HG03175 (cell line): ENCODE data around the gene DCC.

Source experiments
- ATAC-seq: cut with Tn5 transposase; IDR thresholded peaks from one replicate; pipeline ENCODE4 v1.9.1; 2021; ENCODE audit warnings: mild to moderate bottlenecking, moderate library complexity; ENCODE audit not compliant: unreplicated experiment

Gene DCC

DNA sequence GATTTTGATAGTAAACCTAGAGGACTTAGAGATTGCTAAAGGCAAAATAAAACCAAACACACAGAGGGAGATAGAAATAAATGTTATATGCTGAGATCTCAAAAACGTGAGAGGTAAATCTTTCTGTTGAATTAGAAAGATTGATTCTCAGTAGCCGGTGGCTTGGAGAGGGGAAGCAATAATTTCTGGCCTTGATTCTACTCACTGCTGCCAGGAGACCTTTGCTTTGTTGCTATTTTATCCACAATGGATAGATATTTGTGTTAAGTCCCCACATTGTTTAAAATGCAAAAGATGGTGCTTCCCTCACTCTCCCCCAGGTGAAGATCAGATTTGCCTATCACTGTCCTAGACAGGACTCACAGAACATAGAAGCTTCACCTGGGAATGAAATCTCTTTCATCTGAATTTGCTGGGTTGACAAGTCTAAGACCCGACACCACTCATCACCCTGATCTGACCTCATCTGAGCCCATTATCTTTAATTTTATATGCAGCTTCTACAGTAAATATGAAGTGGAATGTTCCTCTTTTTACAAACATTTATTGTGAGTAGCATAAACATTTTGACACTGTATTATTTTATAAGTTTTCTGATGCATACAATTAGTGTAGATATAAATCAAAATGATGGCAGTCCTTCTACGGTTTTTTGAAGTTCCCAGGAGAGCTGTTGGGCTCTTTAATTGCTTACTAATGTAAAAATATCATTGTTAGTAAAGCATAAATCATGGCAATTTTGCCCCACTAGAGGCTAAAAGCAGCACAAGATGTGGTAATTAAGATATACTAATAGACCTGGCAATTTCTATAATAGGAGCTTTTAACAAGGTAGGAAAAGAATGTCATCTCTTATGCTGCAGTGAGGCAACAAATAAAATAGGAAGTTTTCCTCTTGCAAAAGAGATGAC lies 149.7 kb downstream of the DCC start:
- no peak for ATAC-seq

DNA sequence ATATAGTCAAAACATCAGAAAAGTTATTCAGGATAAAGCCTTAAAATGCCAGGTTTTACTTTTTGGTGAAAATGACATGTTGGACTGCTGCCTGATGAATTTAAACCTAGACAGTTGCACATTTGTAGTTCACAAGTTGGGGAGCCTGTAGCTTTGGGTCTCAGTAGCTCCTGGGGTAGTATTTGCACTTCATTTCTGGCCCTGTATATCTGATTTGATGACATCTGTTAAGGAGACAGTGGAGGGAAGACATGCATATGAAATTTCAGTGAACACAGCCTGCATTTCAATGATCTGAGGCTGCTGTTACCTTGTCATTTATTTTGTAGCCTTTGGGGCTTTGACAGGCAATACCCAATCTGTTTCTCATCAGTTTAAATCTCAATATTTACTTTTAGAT lies 156.4 kb downstream of the DCC start:
- ATAC-seq, result no peak

DNA sequence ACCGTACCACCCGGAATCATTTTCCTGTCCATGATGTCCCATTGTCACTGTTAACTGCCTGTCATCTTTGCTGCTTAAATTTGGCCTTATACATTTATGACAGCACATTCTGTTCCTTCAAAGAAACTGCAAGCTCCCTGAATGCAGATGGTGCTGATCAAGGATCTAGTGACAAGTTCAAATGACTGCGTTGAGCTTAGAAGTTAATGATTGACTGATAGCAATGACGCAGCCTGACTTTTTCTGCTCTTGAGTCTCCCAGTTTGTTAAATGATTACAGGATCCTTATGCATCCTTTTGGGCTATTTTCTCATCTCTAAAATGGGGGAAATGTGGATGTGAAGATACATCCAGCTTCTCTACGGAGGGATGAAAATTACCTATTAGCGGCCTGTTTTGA lies 159.0 kb downstream of the DCC start:
- no peak for ATAC-seq

DNA sequence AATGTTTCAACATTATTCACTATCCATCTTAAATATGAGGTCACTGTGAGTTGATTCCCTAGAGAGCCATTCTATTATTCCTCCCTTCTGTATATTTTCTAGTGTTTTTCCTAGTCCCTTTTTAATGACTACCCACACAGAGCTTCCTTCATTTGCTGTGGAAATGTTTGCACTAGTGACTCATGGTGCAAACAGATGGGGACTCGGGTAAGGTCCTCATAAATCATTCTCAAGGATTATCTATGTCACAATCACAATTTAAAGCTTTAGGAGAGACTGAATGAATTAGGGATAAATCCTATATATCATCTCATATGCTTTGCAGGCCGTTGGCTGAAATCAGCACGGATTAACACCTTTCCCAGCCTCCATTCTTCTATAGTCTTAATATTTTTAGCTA lies 159.6 kb downstream of the DCC start:
- ATAC-seq, result no peak

DNA sequence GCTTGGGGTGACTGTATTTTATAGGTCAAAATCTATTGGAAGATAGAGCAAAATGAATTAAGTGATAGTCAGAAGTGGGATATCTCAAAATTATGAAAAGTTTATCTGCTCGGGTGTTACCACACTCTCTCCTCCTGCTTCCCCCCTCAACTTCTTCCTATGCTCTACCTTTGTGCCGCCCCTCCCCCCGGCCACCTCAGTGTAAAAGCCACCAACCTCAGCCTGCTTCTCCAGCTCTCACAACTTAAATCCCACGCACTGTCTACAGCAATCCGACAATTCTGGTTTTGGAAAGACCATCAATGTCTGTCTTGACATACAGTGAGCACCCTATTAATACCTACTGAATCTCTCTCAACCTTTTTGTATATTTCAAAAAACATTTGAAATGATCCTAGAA lies 164.6 kb downstream of the DCC start:
- ATAC-seq, result no peak

DNA sequence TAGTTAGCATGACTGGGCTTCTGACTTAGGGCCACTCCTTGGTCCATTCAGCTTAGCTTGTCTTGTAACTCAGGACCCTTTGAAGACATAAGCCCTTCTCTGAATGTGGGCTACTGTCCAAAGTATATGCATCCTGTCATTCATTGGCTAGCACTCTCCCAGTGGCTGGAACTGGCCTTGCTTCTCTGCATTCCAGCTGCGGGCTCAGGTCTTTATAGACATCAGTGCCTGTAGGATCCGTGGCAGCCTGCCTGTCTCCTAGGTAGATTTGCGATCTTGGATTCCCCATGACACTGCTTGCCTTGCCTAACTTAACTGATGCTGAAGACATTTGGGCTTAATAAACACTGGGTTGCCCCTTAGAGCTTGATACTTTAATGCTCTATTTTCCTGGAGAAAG lies 170.1 kb downstream of the DCC start:
- ATAC-seq, result no peak

DNA sequence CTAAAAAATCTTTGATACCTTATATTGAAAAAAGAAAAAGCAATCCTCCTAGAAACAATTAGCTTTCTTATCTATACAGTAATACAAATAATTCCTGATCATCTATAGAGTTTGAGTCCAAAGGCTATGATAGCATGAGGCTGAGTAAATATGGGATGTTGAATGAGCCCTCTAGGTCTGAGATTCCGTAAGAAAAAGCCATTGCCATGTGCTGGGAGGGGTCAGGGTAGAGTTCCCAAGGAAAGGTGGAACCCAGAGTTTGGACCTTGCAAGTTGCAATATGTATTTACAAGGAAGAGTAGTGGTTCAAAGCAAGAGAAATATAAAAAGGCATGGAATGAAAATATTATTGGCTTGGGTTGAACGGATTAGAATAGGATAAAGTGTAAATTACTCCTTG lies 178.1 kb downstream of the DCC start:
- ATAC-seq, result no peak

DNA sequence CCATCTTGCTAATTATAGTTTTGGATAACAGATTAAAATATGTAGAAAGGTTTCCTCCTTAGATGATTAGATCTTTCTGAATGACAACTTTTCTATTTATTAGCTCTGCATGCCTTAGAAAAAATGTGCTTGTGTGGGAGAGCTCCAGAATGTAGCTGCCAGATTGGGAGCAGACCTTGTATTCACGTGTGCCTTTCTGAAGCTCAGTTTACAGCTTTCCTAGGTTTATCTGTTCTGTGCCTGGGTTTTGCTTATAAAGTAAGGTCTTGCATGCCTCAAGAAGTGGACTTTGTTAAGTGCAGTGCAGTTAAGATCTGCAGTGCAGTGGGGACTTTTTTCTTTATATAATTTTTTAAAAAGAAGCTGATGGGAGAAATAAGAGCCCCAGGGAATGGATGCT lies 179.0 kb downstream of the DCC start:
- no peak for ATAC-seq

DNA sequence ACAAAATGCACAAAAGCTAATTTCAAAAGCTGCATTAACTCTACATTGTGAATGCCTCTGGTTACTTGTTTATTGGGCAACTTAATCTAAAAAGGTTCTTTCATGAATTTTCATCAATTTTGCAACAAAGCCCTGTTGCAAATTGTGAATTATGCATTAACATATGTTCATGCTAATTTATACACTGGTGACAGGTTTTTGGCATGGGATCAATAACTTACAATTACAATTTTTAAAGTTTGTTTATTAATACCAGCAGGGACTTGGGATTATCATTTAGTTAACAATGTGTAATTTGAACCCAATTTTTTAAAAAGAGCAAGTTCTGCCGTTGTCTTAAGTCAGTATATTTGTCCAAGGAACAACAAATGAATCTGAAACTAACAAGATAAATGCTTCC lies 183.6 kb downstream of the DCC start:
- ATAC-seq, result no peak

DNA sequence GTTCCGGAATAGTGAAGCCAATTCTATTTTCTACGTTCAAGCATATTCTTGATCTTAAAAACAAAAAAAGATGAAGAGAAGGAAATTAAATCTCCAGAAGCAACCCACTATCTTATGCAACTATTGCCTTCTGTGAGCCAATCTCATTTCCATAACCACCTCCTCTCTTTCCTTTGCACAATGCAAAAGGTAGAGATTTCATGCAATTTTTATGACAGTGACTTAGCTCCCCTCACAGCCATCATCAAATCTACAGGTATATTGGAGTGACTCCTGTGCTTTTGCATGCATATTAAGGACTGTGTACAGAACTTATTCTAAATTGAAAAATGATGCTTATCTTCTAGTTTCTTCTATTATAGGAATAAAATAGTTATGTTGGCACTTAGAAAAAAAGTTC lies 191.8 kb downstream of the DCC start:
- no peak for ATAC-seq

DNA sequence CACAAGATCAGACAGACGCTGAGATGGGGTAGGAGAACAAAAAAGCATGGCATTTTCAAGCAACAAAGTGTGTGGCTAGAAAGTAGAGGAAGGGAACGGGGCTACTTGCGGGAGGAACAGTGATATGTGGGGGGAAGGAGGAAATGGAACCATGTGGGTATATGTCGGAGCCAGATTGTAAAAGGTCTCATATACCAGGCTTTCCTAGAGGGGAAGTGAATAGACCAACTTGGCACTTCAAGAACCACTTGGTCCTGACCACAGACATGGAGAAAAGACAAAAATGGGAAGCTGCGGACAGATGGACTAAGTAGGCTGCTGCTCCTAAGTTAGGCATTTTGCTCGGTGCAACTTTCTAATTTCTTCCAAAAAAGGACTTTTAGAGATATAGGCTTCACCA lies 196.0 kb downstream of the DCC start:
- no peak for ATAC-seq

DNA sequence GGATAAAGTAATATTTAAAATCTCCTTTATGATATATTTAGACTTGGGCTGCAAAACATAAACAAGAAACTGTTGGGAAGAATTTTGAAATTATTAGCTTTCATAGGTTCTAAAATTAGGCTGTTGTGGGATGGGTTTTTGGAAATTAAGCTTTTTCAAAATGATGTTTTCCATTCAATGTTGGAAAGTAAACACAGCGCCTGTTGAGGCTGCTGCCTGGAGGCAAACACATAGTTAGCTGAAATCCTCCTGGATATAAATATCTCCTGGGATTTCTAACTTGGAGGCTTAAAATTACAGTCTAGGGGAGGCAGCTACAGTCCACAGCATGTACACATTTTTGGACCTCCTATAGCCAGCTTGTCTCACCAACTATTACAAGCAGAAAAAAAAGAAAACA lies 197.3 kb downstream of the DCC start:
- no peak for ATAC-seq

DNA sequence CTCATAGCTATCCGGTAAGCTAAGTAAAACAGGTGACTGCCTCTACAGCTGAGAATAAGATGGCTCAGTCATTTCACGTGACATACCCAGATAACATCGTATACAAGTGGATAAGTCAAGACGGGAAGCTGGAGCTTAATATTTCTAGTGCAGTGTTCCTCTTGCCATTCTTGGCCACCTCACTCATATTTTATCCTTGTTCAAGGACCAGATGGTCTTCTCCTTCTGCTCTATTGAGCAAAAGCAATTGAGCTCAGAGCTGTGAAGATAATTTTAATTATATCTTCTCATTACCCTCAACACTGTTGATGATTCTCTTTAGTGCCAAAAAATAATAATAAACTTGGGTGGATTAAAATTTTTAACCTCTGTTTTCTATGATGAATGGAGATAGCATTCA lies 201.1 kb downstream of the DCC start:
- ATAC-seq, result no peak

DNA sequence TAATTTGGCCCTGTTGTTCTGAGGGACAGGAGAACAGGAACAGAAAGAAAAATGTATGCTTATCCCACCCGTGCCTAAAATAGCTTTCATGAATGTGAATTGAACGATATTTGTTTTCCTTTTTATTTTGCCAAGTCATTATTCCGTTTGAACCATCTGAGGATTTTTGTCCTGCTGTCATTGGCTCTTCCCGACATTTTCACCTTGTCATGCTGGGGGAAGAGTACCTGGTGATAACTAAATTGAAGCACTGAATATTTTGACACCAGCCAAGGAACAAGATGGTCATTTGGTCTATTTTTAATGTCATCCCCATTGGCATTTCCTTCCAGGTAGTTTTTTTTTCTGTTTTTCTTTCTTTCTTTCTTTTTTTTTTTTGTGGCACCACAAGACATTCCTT lies 204.1 kb downstream of the DCC start:
- no peak for ATAC-seq

DNA sequence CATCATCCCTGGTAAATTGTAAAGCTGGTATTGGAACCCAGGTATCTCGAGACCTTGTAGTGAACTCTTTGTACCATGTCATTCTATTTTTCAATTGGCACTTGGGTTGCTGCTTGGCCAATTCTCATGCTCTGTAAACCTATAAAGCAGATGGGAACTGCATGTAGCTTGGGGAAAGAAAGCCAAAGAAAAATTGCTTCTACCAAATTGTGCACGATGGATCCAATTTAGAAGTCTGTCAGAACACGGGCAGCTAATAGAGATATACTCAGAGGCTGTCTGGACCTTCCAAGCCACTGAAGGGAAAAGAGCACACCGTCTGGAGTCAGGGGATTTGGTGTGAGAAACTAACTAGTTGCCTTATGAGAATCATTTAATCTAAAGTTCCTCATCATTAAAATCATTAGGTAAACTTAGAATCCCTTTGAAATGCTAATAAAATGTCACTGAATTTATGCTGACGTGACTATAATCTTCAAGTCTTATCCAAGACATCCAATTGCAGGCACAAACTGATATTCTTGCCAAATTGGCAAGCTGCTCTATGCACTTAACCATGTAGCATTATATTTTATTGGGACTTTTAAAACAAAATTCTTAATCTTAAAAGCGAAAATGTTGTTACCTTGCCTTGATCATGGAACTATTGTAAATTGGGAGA lies 206.8 kb downstream of the DCC start:
- no peak for ATAC-seq

DNA sequence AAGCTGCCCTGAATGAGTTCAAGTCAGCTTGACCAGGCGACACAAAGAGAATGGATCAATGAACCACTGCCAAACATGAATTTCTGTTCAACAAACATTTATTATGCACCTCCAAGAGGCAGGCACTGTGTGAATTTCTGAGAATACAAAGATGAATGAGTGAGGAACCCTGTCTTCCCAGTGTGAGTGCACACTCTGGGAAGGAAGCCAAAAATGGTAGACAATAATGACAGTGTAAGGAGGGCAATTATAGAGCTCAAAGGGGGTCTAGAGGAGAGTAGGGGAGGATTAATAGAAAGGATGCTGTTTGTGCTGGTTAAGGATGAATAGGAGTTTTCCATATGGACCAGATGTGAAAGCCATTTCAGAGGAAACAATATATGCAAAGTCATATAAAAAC lies 213.4 kb downstream of the DCC start:
- no peak for ATAC-seq

DNA sequence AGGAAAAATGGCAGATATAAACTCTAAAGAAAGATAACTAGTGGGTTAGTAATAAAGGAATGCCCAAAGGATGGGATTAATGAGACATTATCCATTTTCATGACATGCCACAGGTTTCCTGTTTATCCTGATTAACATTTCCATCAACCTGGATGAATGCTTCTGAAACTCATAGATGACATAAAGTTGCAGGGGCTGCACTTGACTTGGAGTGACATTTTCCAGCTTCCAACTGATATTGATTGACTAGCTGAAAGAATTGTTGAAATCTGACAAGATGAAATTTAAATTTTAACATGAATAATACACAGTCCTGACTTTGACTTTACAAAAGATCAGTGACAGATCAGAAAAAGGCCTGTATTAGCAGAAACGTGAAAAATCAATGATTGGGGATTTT lies 214.2 kb downstream of the DCC start:
- no peak for ATAC-seq

DNA sequence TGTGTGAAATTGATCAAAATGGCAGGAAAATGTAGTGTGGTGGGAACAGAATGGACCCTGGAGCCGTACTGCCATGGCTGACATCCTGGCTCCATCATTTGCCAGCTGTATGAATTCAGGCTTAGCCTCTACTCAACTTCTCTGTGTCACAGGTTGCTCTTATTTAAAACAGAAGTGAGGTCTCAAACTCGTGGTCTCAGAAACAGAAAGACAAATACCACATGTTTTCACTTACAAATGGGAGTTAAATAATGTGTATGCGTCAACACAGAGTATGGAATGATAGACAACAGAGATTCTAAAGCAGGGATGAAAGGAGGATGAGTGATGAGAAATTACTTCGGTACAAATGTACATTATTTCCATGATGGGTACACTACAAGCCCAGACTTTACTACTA lies 227.4 kb downstream of the DCC start:
- no peak for ATAC-seq

DNA sequence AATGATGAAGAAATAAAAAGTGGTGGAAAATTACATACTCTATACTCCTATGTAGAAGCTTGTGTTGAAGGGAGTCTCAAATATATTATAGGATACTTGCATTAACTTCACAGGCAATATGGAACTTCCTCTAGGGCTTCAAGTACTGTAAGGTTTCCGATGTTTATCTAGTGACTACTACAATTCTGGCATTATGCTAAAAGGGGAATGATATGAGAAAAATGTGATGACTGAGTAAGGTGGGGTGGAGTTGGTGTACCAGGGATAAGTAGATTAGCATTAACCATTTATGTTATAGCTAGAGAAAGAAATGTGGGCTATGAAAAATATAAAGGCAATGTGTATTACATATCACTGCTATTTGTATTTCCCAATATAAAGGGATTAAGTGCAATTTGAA lies 229.5 kb downstream of the DCC start:
- no peak for ATAC-seq

DNA sequence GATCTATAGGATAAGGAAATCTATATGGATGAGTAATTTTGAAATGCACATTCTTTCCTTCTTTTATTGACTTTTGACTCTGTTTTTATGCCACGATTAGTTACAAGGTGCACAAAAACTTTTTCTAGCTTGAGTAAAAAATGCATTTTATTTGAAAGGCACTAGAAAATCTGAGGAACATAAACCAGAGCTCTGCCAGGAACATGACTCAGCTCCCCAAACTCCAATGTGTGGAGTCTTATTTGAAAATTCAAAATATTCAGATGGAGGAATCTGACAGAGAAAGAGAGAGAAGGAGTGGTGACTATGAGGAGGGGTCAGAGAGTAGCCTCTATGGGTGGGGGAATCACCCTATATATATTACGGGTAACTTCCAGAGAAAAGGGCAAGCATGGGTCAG lies 231.0 kb downstream of the DCC start:
- ATAC-seq, result no peak

DNA sequence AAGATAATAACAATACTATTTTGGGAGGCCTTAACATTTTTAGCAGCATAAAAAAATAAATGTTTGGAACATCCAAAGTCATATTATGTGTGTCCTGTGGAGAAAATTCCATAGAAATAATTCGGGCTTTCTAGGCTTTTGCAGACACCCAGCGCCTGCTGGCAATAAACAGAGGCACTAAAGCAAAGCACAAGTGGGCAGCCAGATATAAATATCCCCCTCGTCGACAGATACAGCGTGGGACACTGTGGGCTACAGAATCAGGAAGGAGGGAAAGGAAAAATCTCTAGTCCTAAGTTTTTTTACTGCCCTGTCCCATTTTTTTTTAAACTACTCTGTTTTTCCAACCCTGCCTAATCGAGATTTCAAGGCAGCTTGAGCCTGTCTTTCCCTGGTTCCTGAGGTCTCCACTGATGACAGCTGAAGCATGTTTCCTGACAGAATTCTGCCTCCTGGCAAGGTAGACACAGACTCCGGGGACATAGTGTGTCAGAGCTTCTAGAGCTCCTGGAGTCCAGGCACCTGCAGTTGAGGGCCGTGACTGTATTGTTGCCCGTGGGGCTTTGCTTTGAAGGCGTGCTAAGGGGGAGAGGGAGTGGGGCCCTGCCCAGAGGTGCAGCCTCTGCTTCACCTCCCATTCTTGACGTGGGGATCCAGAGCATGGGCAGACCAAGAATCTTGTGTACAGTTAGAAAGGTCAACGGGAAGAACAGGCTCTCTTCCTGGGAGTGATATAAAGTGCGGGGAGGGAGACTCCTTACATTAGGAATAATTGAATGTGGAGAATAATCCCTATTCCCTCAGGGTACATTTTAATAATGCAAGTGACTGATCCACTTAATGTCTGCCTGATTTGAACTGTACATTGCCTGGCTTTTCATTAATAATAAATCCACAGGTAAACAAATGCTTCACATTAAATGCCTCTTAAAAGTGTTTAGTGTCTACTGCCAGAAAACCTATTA lies 232.3 kb downstream of the DCC start:
- ATAC-seq, result no peak
